Measurements from ENCODE around the gene CDC14A. TPM values are rescaled to one million over a fixed set of nuclear protein-coding genes. Genes with fewer than 3 reads are reported as not detected.

Gene CDC14A
- total and polyA plus RNA-seq, 12 donors, result 1.4 to 4.0 (median 3.1) TPM

GRCh38 chr1:100434831-100435230 lies 82.5 kb downstream of the CDC14A start:
- Histone ChIP-seq H3K36me3 (peaks cover 0 to 3% (median 0%) of the 10 kb centered on the region in 9 donors), H3K4me1 (peaks cover 0 to 15% (median 5%) of the 10 kb centered on the region in 9 donors), H3K27ac (no peak overlapping the region), H3K27me3 (no peaks in the 10 kb centered on the region), H3K4me3 (no peak overlapping the region), H3K9me3 (no peaks in the 10 kb centered on the region)
- DNase-seq, result no peak
- WGBS, 2 donors, result 94 to 95% methylated on average over 2 of the region's 2 CpGs
- ATAC-seq, result no peak
- intact Hi-C loops (cut with DNase I), result loop anchor here in 1 of 10 donors (5.0 kb wide), 1 partner anchor 78 kb away; no protein-coding TSS in a partner anchor
- TF ChIP-seq CTCF (IDR thresholded peaks at IDR 0.05), result no peak

- Histone ChIP-seq H3K27ac (peak overlapping the region in 2 of 10 donors; percentile 10 to 72), H3K4me3 (no peak overlapping the region), H3K9me3 (no peaks in the 10 kb centered on the region), H3K27me3 (no peaks in the 10 kb centered on the region), H3K36me3 (peaks cover 0 to 3% (median 0%) of the 10 kb centered on the region in 9 donors), H3K4me1 (peaks cover 0 to 42% (median 9%) of the 10 kb centered on the region in 9 donors)
- TF ChIP-seq CTCF (IDR thresholded peaks at IDR 0.05), result no peak
- WGBS, 2 donors, result 98 to 99% methylated on average over 1 of the region's 1 CpG
- ATAC-seq, result no peak
- intact Hi-C loops (cut with DNase I), result loop anchor here in 1 of 10 donors (5.0 kb wide), 1 partner anchor 81 kb away; no protein-coding TSS in a partner anchor
- no peak for DNase-seq
These were observed 86.1 kb downstream of the CDC14A start for GRCh38 chr1:100438375-100438774.

DNA sequence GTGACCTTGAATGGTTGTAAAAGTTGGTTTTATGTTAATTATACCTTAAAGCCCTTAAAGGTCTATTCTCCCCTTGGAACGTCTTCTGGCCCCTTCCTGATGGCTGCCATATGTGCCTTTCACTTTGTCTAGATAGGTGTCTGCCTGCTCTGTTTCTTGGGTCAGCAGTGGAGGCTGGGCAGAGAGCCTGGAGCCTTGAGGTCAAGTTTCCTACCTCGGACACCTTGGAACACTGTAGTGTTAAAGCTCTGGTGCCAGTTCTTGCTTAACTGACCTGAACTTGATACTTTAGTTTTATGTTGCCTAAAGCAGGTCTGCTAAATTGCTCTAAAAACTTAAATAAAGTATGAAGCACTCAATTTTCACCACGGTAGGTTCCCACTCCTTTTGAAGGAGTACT lies 86.5 kb downstream of the CDC14A start:
- intact Hi-C loops (cut with DNase I), result loop anchor here in 1 of 10 donors (5.0 kb wide), 1 partner anchor 81 kb away; no protein-coding TSS in a partner anchor
- no peaks in the 10 kb centered on the region for H3K27me3 ChIP-seq
- no peak for TF ChIP-seq CTCF (IDR thresholded peaks at IDR 0.05)
- peak overlapping the region in 5 of 10 donors; percentile 10 to 72 (median 38) for H3K27ac ChIP-seq
- H3K4me1 ChIP-seq, result peaks cover 0 to 46% (median 11%) of the 10 kb centered on the region in 9 donors
- H3K36me3 ChIP-seq, result peaks cover 0 to 3% (median 0%) of the 10 kb centered on the region in 9 donors
- ATAC-seq (no peak), DNase-seq (no peak)
- no peaks in the 10 kb centered on the region for H3K9me3 ChIP-seq
- no peak overlapping the region for H3K4me3 ChIP-seq
- WGBS, 2 donors, result 81 to 89% methylated on average over 3 of the region's 3 CpGs

GRCh38 chr1:100440075-100440809 lies 87.9 kb downstream of the CDC14A start:
- peak overlapping the region in 7 of 10 donors; percentile 3 to 72 (median 38) for H3K27ac ChIP-seq
- peak in 7 of 8 donors; percentile 69 to 85 (median 77) for ATAC-seq
- WGBS, 2 donors, result 57 to 58% methylated on average over 4 of the region's 4 CpGs
- H3K4me3 ChIP-seq, result no peak overlapping the region
- peaks cover 0 to 57% (median 18%) of the 10 kb centered on the region in 9 donors for H3K4me1 ChIP-seq
- peaks cover 0 to 3% (median 0%) of the 10 kb centered on the region in 9 donors for H3K36me3 ChIP-seq
- peak in 1 of 2 donors; percentile 16 for DNase-seq
- intact Hi-C loops (cut with DNase I), result loop anchor here in 5 of 10 donors (5.0 to 10.0 kb wide), 3 partner anchors 43 to 88 kb away; partner anchors contain the start of gene CDC14A (in 4 of the 5)
- H3K27me3 ChIP-seq, result no peaks in the 10 kb centered on the region
- no peak for TF ChIP-seq CTCF (IDR thresholded peaks at IDR 0.05)
- no peaks in the 10 kb centered on the region for H3K9me3 ChIP-seq

Data from heart right ventricle (tissue), 16 donors.